Prostate gland (tissue), 2 donors: ENCODE data around the gene GLTP.

ENCODE experiments used
- CTCF ChIP-seq, 4 experiments: fragments of 200-600 bp in 2 of 4; fragments of 450-650 bp in 2 of 4; sonication (generic) in 2 of 4; IDR thresholded peaks; 1 replicate in 3 of 4; 2 replicates in 1 of 4; pipeline ENCODE4 v1.5.1; 2016 to 2019; ENCODE audit warnings: antibody characterized with exemption in 4 of 4, mild to moderate bottlenecking in 2 of 4, moderate library complexity in 2 of 4
- POLR2A ChIP-seq: fragments of 450-650 bp; IDR thresholded peaks from one replicate; pipeline ENCODE4 v1.6.1; 2016; ENCODE audit warnings: antibody characterized with exemption, mild to moderate bottlenecking
- POLR2AphosphoS5 ChIP-seq: sonication (generic); formaldehyde crosslinking; IDR thresholded peaks from one replicate; pipeline ENCODE4 v1.6.1; 2017; ENCODE audit warnings: antibody characterized with exemption

DNA sequence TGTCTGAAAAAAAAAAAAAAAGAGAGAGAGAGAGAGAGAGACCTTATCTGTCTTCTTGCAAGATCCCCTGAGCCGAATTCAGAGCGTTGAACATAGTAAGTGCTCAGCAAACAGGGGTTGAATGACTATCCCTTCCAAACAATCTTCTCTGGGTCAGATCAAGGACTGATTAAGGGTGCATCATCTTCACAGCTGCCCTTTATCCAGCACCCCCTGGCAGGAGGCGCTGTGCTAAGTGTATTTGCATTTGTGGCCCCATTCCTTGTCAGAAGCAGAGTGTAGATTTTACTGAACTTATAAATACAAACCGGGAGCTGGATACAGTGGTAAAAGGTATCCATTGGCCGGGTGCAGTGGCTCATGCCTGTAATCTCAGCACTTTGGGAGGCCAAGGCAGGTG lies 38.3 kb downstream of the GLTP start:
- TF ChIP-seq POLR2AphosphoS5 (no peak), CTCF (IDR thresholded peaks at IDR 0.05) (no peak), POLR2A (no peak)
